Neural progenitor cell (in vitro differentiated cells): ENCODE data around the gene SMYD2.

Source experiments
- EZH2 ChIP-seq: fragments of 200-600 bp; sonication (generic); IDR thresholded peaks from 2 replicates; pipeline ENCODE4 v1.6.1; 2017; ENCODE audit warnings: antibody characterized with exemption, mild to moderate bottlenecking, moderate library complexity
- EZH2phosphoT487 ChIP-seq: fragments of 200-600 bp; sonication (generic); IDR thresholded peaks from 2 replicates; pipeline ENCODE4 v1.6.1; 2017; ENCODE audit warnings: antibody characterized with exemption
- TF ChIP-seq, protein P1 (sequence below): fragments of 200-600 bp; sonication (generic); IDR thresholded peaks from 2 replicates; pipeline ENCODE4 v1.5.1; 2017; ENCODE audit warnings: antibody characterized with exemption, mild to moderate bottlenecking

DNA sequence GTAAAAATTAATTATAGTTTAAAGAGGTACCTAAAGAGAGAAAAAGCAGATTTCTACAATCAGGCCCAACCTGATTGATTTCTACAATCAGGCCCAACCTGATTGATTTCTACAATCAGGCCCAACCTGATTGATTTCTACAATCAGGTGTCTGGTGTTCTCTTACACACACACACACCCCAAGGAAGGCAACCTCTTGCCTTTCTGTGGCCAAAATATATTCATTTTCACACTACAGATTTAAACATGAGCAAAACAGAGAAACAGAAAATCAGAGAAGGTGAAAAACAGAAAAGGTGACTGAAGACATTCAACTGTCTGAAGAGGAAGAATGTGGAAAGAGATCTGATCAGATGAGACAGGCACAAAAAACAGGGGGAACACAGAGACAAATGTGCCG lies 104.5 kb downstream of the SMYD2 start:
- TF ChIP-seq EZH2 (no peak), EZH2phosphoT487 (no peak)
- TF ChIP-seq, protein P1, sequence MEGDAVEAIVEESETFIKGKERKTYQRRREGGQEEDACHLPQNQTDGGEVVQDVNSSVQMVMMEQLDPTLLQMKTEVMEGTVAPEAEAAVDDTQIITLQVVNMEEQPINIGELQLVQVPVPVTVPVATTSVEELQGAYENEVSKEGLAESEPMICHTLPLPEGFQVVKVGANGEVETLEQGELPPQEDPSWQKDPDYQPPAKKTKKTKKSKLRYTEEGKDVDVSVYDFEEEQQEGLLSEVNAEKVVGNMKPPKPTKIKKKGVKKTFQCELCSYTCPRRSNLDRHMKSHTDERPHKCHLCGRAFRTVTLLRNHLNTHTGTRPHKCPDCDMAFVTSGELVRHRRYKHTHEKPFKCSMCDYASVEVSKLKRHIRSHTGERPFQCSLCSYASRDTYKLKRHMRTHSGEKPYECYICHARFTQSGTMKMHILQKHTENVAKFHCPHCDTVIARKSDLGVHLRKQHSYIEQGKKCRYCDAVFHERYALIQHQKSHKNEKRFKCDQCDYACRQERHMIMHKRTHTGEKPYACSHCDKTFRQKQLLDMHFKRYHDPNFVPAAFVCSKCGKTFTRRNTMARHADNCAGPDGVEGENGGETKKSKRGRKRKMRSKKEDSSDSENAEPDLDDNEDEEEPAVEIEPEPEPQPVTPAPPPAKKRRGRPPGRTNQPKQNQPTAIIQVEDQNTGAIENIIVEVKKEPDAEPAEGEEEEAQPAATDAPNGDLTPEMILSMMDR: no peak
